ENCODE measurements around the gene UNC13D.

DNA sequence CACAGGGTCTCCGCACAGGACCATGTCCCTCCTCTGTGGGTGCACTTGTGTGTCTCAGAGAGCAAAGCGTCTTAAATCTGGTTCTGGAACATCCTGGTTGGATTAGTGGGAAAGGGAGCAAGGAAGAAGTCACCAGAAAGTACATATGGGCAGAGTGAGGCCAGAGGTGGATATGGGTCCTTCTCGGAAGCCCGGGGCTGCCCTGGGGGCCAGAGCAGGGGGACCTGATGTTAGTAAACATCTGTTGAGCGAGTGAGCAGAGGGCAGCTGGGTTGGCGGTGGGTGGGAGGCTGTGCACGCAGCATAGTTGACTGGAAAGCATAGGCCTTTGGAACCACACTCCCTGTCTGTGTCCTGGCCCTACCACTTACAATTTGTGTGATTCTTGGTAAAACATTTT lies 22.7 kb downstream of the UNC13D start:
- TF ChIP-seq, protein P1, sequence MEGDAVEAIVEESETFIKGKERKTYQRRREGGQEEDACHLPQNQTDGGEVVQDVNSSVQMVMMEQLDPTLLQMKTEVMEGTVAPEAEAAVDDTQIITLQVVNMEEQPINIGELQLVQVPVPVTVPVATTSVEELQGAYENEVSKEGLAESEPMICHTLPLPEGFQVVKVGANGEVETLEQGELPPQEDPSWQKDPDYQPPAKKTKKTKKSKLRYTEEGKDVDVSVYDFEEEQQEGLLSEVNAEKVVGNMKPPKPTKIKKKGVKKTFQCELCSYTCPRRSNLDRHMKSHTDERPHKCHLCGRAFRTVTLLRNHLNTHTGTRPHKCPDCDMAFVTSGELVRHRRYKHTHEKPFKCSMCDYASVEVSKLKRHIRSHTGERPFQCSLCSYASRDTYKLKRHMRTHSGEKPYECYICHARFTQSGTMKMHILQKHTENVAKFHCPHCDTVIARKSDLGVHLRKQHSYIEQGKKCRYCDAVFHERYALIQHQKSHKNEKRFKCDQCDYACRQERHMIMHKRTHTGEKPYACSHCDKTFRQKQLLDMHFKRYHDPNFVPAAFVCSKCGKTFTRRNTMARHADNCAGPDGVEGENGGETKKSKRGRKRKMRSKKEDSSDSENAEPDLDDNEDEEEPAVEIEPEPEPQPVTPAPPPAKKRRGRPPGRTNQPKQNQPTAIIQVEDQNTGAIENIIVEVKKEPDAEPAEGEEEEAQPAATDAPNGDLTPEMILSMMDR (IDR thresholded peaks at IDR 0.05; ENCODE audit: insufficient read depth, low read depth, low read length) = no peak
- TF ChIP-seq EZH2 (IDR thresholded peaks at IDR 0.05; ENCODE audit: insufficient read depth, low read length) = no peak
